Neuronal stem cell (in vitro differentiated cells): ENCODE data around the gene MPPED2.

ENCODE experiments used
- DNase-seq: peaks from one replicate; pipeline ENCODE4 v3.0.0-alpha.2; 2013; ENCODE audit warnings: low spot score
- H2AFZ ChIP-seq: one replicate; pipeline ENCODE4 v1.6.1; 2013; ENCODE audit warnings: mild to moderate bottlenecking, low read length, inconsistent platforms
- H2AK5ac ChIP-seq: 2 replicates; pipeline ENCODE4 v1.6.1; 2013; ENCODE audit warnings: low read depth, mild to moderate bottlenecking, inconsistent platforms, low read length, moderate library complexity, mixed read lengths
- H2BK120ac ChIP-seq: 2 replicates; pipeline ENCODE4 v1.6.1; 2013; ENCODE audit warnings: low read depth, mild to moderate bottlenecking, inconsistent platforms, low read length, moderate library complexity, mixed read lengths
- H2BK12ac ChIP-seq: one replicate; pipeline ENCODE4 v1.6.1; 2013; ENCODE audit warnings: low read length, inconsistent platforms
- H2BK15ac ChIP-seq: 2 replicates; pipeline ENCODE4 v1.6.1; 2013; ENCODE audit warnings: mild to moderate bottlenecking, low read length, inconsistent platforms, mixed read lengths
- H2BK5ac ChIP-seq: one replicate; pipeline ENCODE4 v1.6.1; 2013; ENCODE audit warnings: inconsistent platforms, mild to moderate bottlenecking, low read length, moderate library complexity
- H3K14ac ChIP-seq: one replicate; pipeline ENCODE4 v1.6.1; 2013; ENCODE audit warnings: low read length, inconsistent platforms
- H3K18ac ChIP-seq: 2 replicates; pipeline ENCODE4 v1.6.1; 2013; ENCODE audit warnings: low read length, inconsistent platforms
- H3K23ac ChIP-seq: 2 replicates; pipeline ENCODE4 v1.6.1; 2013; ENCODE audit warnings: low read depth, mild to moderate bottlenecking, mixed read lengths, low read length, inconsistent platforms; ENCODE audit not compliant: poor library complexity
- H3K27ac ChIP-seq: replicated peaks from 3 replicates; pipeline ENCODE4 v1.5.1; 2013; ENCODE audit warnings: low read length, inconsistent platforms
- H3K27me3 ChIP-seq, 3 experiments: 2 replicates each; pipeline ENCODE4 v1.6.1; 2013; ENCODE audit warnings: low read length in 3 of 3, mild to moderate bottlenecking in 2 of 3, inconsistent platforms in 1 of 3, low read depth in 1 of 3, mixed read lengths in 1 of 3, moderate library complexity in 1 of 3; ENCODE audit not compliant: control insufficient read depth in 3 of 3, insufficient read depth in 3 of 3
- H3K36me3 ChIP-seq, 2 donors: replicated peaks in 1 of 2; 2 replicates each; pipeline ENCODE4 v1.6.1; 2013; ENCODE audit warnings: low read length in 2 of 2; ENCODE audit not compliant: control insufficient read depth in 2 of 2, insufficient read depth in 2 of 2
- H3K4ac ChIP-seq: 2 replicates; pipeline ENCODE4 v1.6.1; 2013; ENCODE audit warnings: inconsistent platforms, mild to moderate bottlenecking, low read length, moderate library complexity
- H3K4me1 ChIP-seq, 2 donors: 1 replicate in 1 of 2; 2 replicates in 1 of 2; pipeline ENCODE4 v1.6.1; 2013; ENCODE audit warnings: low read length in 2 of 2, low read depth in 1 of 2; ENCODE audit not compliant: control insufficient read depth in 2 of 2, insufficient read depth in 1 of 2
- H3K4me2 ChIP-seq: one replicate; pipeline ENCODE4 v1.6.1; 2013; ENCODE audit warnings: mild to moderate bottlenecking, low read length, inconsistent platforms; ENCODE audit not compliant: insufficient read depth, poor library complexity, severe bottlenecking
- H3K4me3 ChIP-seq, 2 donors: 2 replicates each; pipeline ENCODE4 v1.5.1; 2013; ENCODE audit warnings: low read length in 2 of 2, mild to moderate bottlenecking in 2 of 2, inconsistent platforms in 1 of 2, moderate library complexity in 1 of 2
- H3K79me1 ChIP-seq: one replicate; pipeline ENCODE4 v1.6.1; 2013; ENCODE audit warnings: low read depth, mild to moderate bottlenecking, inconsistent platforms, low read length, moderate library complexity
- H3K9ac ChIP-seq: one replicate; pipeline ENCODE4 v1.6.1; 2013; ENCODE audit warnings: mild to moderate bottlenecking, low read depth, low read length, inconsistent platforms; ENCODE audit not compliant: poor library complexity
- H3K9me3 ChIP-seq, 2 donors: replicated peaks in 1 of 2; 2 replicates each; pipeline versions ENCODE3 to v1.6.1; 2013; ENCODE audit warnings: low read length in 2 of 2, mild to moderate bottlenecking in 2 of 2, inconsistent platforms in 1 of 2, low read depth in 1 of 2, mixed read lengths in 1 of 2, moderate library complexity in 1 of 2; ENCODE audit not compliant: control insufficient read depth in 2 of 2, insufficient read depth in 1 of 2
- H4K8ac ChIP-seq: one replicate; pipeline ENCODE4 v1.6.1; 2013; ENCODE audit warnings: low read depth, mild to moderate bottlenecking, inconsistent platforms, low read length, moderate library complexity
- H4K91ac ChIP-seq: one replicate; pipeline ENCODE4 v1.6.1; 2013; ENCODE audit warnings: low read length, low read depth, mild to moderate bottlenecking, inconsistent platforms; ENCODE audit not compliant: poor library complexity
- WGBS, 2 donors: extraction: QIAGEN DNeasy Blood & Tissue Kit; methylation state at CpG; one replicate each; pipeline ENCODE4 v1.1.7; 2013; ENCODE audit warnings: missing lambda C conversion rate in 2 of 2, mixed read lengths in 1 of 2; ENCODE audit not compliant: insufficient read length in 2 of 2, insufficient replicate concordance in 1 of 2; ENCODE audit errors: extremely low coverage in 2 of 2; 5-methylcytosine and 5-hydroxymethylcytosine counted together

Gene MPPED2

DNA sequence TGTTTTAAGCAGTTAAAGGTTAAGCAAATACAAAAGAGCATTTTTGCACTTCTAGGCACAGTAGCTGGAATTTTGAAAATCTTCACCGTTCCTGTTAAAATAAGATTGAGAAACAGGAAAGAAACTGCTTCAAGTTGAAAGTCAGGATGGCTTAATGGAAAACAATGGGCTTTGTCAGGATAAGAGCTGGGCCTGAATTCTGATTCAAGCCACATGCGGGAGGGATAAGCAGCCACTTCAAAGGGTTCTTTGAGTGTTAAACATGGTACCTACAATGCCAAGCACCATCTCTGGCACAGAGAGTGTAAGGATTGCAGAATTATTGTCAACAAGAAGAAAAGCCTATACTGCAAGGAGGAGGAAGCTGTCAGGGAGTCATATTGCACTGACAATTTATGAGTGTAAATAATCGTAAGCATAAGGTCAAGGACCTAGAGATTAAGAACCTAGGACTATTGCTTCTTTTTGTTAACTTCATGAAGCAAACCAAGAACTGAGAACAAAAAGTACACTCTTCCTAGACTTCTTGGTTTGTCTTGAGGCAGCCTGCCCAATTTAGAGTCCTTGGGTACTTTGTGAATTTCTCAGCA lies 32.5 kb downstream of the MPPED2 start:
- Histone ChIP-seq H2AFZ (no peak overlapping the region), H3K14ac (no peak overlapping the region), H3K27ac (no peak overlapping the region), H4K91ac (no peak overlapping the region), H3K18ac (no peak overlapping the region), H2BK5ac (no peak overlapping the region), H3K9me3 (no peaks in the 10 kb centered on the region), H4K8ac (no peak overlapping the region), H3K4ac (no peak overlapping the region), H3K79me1 (no peaks in the 10 kb centered on the region), H3K9ac (no peak overlapping the region), H3K4me1 (peaks cover 0 to 3% of the 10 kb centered on the region in 2 donors), H3K4me3 (no peak overlapping the region), H3K23ac (no peak overlapping the region), H3K36me3 (no peaks in the 10 kb centered on the region), H2BK120ac (no peak overlapping the region), H2AK5ac (no peak overlapping the region), H3K27me3 (peaks cover 0 to 4% (median 0%) of the 10 kb centered on the region in 3 experiments), H3K4me2 (no peak overlapping the region), H2BK15ac (no peak overlapping the region), H2BK12ac (no peak overlapping the region)
- DNase-seq = no peak
- WGBS, 2 donors = no CpG with 5 or more reads among the region's 3 CpGs

DNA sequence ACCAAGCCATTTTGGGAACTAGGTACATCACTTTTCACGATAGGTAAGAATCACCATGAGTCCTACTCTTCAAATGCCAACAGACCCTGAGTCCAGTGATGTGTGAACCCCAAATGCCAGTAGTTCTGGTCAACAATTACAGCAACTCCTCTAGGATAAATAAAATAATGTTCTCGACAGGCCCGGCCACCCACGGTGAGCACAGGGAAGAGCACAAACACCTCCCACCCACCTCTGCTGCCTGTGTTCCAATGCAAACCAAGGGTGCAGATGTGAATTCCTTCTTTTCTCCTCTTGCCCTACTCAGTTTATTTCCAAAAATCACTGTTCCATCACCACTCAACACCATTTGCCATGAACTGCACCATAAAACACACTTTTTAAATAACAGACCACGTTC lies 33.3 kb downstream of the MPPED2 start:
- no peak overlapping the region for H3K4me3 ChIP-seq
- H3K79me1 ChIP-seq = no peaks in the 10 kb centered on the region
- H3K23ac ChIP-seq = no peak overlapping the region
- no peak overlapping the region for H4K8ac ChIP-seq
- no peak overlapping the region for H3K18ac ChIP-seq
- no peaks in the 10 kb centered on the region for H3K36me3 ChIP-seq
- no peaks in the 10 kb centered on the region for H3K9me3 ChIP-seq
- peaks cover 0 to 3% of the 10 kb centered on the region in 2 donors for H3K4me1 ChIP-seq
- H2BK5ac ChIP-seq = no peak overlapping the region
- no peak overlapping the region for H4K91ac ChIP-seq
- H2BK12ac ChIP-seq = no peak overlapping the region
- H2BK15ac ChIP-seq = no peak overlapping the region
- no peak overlapping the region for H3K14ac ChIP-seq
- no peak overlapping the region for H3K27ac ChIP-seq
- H3K9ac ChIP-seq = no peak overlapping the region
- WGBS, 2 donors = no CpG with 5 or more reads among the region's 5 CpGs
- peaks cover 0 to 4% (median 0%) of the 10 kb centered on the region in 3 experiments for H3K27me3 ChIP-seq
- H2AFZ ChIP-seq = no peak overlapping the region
- H3K4ac ChIP-seq = no peak overlapping the region
- no peak overlapping the region for H2AK5ac ChIP-seq
- no peak for DNase-seq
- no peak overlapping the region for H3K4me2 ChIP-seq
- H2BK120ac ChIP-seq = no peak overlapping the region

DNA sequence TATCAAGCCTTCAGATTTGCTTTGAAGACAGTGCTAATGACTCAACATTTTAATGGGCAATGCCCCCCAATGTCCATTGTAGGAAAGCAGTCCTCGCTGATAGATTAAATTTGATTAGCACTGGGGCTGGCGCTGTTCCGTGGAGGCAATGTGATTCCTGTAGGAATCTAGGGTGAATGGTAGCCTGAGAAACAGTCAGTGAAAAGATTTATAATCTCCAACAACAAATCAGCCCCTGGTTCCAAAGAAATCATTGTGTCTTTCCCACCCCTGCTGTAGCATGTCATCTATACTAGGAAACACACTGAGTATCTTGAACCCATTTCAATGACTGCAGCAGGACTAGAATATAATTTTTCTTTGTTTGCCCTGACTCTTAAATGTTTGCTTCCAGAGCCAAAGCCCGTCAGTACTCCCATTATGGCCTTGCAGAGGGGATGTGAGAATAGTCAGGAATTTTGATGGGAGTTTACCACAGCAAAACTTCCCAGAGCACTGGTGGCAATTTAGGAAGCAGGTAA lies 36.1 kb downstream of the MPPED2 start:
- Histone ChIP-seq H3K9ac (no peak overlapping the region), H3K36me3 (no peaks in the 10 kb centered on the region), H3K4me2 (no peak overlapping the region), H3K14ac (no peak overlapping the region), H3K9me3 (peaks cover 0 to 2% of the 10 kb centered on the region in 2 donors), H3K23ac (no peak overlapping the region), H3K4me1 (peaks cover 0 to 3% of the 10 kb centered on the region in 2 donors), H3K4me3 (no peak overlapping the region), H3K27ac (no peak overlapping the region), H2AK5ac (no peak overlapping the region), H3K18ac (no peak overlapping the region), H2BK5ac (no peak overlapping the region), H2AFZ (no peak overlapping the region), H3K79me1 (no peaks in the 10 kb centered on the region), H2BK120ac (no peak overlapping the region), H3K27me3 (peaks cover 0 to 4% (median 0%) of the 10 kb centered on the region in 3 experiments), H2BK15ac (no peak overlapping the region), H3K4ac (no peak overlapping the region), H2BK12ac (no peak overlapping the region), H4K8ac (no peak overlapping the region), H4K91ac (no peak overlapping the region)
- WGBS, 2 donors = no CpG with 5 or more reads among the region's 4 CpGs
- DNase-seq = no peak

DNA sequence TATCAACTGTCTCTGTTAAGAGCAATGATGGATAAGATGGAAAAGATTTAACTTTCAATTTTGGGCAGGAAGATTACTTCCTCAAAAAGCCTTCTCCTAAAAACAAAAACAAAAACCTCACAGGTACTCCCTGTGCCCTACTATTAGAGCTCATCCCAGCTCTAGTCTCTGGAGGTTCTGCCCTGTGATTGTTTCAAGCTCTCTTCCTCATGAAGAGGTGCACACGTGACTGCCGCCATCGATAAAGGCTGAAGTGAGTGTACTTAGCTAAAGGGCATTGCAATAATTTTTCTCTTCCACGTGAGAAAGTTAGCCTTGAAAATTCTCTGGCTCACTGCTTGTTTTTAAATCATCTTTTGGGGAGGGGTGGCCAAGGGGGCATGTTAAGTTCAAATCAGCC lies 36.6 kb downstream of the MPPED2 start:
- no peak overlapping the region for H4K91ac ChIP-seq
- H2BK120ac ChIP-seq = no peak overlapping the region
- no peak overlapping the region for H3K23ac ChIP-seq
- H3K14ac ChIP-seq = no peak overlapping the region
- H3K4ac ChIP-seq = no peak overlapping the region
- no peaks in the 10 kb centered on the region for H3K79me1 ChIP-seq
- no peaks in the 10 kb centered on the region for H3K36me3 ChIP-seq
- no CpG with 5 or more reads among the region's 4 CpGs for WGBS, 2 donors
- no peak for DNase-seq
- no peak overlapping the region for H2BK12ac ChIP-seq
- no peak overlapping the region for H3K18ac ChIP-seq
- H2BK5ac ChIP-seq = no peak overlapping the region
- H3K4me2 ChIP-seq = no peak overlapping the region
- H3K9ac ChIP-seq = no peak overlapping the region
- H3K4me3 ChIP-seq = no peak overlapping the region
- no peak overlapping the region for H2AK5ac ChIP-seq
- H2AFZ ChIP-seq = no peak overlapping the region
- H3K9me3 ChIP-seq = peaks cover 0 to 2% of the 10 kb centered on the region in 2 donors
- no peak overlapping the region for H3K27ac ChIP-seq
- H3K27me3 ChIP-seq = peaks cover 0 to 4% (median 0%) of the 10 kb centered on the region in 3 experiments
- no peak overlapping the region for H4K8ac ChIP-seq
- peaks cover 0 to 3% of the 10 kb centered on the region in 2 donors for H3K4me1 ChIP-seq
- no peak overlapping the region for H2BK15ac ChIP-seq
